Middle frontal gyrus (tissue), 1 donor: ENCODE measurements around the gene ETV6.

ENCODE experiments used
- DNase-seq: peaks from one replicate; pipeline ENCODE4 v3.0.0-alpha.2; 2015; ENCODE audit warnings: low spot score; ENCODE audit errors: extremely low spot score

The ETV6 gene

DNA sequence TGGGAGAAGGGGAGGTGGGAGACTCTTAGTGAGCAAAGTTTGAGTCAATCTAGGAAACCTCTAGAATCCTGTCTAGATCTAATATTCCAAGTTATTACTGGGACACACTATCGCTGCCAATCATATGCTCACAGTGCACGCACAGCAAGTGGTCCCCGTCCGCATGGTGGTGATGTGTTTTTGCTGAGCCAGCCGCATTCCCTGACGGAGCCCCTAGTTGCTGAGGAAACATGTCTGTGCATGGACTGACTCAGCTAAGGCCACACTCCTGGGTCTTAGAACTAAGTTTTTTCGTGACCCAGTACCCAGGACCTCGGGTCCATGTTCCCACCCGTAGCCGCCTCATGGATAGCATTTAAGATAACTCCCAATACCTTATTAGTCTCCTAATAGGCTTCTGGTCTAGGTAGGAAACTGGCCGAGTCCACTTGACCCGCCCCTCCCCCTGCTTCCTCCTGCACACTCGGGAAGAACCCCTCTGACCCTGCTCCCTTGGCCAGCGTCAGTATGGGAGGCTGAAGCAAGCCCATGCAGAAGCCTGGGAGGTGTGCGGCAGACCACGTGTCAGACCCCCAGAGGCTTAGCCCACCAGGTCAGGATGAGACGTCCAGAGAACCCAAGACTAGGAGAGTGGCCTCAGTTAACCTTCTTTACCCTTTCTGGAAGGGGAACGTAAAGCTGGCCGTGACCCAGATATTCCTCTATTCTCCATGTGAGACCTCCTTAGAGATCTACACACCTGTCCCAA lies 200.5 kb downstream of the ETV6 start:
- no peak for DNase-seq

DNA sequence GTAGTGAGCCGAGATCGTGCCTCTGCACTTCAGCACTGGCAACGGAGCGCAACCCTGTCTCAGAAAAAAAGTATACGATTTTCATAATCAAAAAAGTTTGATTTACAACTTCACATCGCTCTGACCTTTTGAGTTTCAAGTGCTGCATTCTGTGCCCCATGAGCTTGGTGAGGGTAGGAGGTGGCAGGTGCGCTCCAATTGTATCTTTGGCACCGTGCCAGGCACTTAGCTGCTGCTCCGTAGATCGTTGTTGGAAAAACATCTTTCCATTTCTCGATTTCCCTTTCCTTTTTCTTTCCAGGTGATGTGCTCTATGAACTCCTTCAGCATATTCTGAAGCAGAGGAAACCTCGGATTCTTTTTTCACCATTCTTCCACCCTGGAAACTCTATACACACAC lies 203.7 kb downstream of the ETV6 start:
- DNase-seq = no peak

DNA sequence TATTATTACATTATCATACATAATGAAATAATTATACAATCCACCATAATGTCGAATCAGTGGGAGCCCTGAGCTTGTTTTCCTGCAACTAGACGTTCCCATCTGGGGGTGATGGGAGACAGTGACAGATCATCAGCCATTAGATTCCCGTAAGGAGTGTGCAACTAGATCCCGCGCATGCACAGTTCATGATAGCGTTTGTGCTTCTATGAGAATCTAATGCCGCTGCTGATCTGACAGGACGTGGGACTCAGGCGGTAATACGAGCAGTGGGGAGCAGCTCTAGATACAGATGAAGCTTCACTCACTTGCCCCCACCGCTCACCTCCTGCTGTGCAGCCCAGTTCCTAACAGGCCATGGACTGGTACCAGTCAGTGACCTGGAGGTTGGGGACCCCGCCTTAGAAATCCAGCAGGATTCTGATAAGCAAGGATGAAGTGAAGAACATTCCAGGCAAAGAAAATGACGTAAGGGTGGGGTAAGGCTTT lies 204.6 kb downstream of the ETV6 start:
- no peak for DNase-seq

DNA sequence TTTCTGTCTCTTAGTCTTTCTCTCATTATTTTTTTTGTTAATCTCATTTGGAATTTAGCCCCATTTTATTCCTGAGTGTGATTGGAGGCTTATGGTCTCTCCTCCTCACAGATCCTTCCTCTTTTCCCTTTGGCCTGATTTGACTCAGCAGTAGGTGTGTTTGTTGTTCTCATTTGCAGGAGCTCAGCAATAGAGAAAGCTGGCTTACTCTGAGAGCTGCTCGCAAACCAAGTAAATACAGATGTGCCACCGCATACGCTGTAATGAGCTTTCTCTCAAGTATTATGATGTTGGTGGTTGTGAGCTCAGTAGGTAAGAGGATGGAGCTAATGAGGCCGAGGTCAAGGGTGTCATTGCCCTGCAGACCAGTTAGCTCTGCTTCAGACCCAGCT lies 206.5 kb downstream of the ETV6 start:
- DNase-seq = no peak

DNA sequence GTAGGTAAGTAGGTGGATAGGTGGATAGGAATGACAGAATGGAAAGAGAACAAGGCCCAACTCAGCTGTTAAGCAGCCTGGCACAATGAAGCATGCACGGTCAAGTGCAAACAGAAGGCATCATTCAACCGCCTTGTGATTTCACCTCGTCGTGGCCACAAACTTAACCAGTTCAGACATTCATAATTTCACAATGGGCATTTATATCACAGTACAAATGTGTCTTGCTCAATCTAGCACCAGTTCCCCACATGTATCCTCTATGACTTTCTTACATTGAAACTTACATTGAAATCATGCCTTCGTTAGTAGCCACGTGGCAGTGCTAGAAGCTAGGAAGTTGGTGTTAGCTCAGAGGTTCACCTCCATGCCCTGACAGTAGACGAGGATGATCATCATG lies 207.5 kb downstream of the ETV6 start:
- no peak for DNase-seq

DNA sequence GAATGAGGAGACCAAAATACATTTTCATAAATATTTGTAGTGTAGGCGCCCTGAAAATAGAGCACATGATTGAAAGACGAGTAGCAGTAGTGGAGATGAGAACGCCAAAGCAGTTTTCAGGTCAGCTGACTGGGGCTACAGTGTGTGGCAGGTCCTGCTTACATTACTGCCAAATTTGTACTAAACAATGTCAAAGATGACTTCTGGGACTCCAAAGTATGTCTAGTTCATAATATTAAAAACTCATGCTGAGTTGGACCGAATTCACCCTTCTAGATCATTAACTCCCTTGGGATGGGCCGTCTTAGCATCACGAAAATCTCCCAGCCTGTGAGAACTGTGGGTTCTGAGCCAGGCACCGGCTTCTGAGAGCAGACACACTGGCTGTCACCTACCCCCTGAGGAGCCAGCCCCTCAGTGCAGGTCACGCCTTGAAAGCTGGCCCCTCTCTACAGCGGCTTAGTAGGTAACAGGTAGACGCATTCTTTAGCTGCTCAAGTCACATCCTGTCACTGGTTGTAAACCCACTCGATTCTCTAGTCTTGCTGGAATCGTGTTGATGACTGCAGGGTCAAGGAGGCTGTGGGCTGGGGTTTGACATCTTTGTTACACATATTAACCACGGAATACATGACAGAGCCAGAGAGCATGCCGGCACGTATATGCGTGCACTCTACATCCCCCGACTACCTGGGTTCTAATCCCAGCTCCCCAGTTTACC lies 210.4 kb downstream of the ETV6 start:
- DNase-seq = no peak

DNA sequence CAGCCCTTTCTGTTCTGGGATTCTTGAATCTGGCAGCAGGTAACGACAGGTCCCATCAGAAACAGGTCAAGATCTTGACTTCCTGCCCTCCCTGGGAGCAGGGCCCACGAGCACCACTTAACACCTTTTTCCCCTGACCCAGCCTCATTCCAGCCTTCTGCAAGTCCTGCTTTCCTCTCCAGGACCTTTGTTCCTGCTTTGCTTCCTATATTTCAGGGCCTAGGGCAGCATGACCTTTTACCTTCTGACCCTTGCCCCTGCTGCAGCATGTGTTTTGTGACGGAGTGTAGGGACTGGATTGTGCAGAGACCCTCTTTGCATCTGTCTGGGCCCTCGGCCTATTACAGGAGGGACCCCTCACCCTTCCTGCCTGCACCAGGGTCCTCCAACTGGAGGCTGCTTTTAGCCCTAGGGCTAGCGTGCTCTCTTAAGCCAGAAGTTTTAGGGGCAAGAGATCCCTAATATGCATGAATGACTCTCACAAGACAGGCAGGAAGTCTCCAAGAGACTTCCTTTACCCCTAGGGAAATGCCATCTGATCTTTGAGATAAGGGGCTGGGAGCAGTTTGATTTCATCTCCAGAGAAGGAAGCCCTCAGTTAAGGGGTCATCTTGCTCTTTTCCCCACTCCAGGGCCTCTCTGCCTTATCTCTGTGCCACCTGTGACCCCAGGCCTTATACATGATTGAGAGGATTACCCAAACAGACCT lies 211.8 kb downstream of the ETV6 start:
- DNase-seq = no peak

DNA sequence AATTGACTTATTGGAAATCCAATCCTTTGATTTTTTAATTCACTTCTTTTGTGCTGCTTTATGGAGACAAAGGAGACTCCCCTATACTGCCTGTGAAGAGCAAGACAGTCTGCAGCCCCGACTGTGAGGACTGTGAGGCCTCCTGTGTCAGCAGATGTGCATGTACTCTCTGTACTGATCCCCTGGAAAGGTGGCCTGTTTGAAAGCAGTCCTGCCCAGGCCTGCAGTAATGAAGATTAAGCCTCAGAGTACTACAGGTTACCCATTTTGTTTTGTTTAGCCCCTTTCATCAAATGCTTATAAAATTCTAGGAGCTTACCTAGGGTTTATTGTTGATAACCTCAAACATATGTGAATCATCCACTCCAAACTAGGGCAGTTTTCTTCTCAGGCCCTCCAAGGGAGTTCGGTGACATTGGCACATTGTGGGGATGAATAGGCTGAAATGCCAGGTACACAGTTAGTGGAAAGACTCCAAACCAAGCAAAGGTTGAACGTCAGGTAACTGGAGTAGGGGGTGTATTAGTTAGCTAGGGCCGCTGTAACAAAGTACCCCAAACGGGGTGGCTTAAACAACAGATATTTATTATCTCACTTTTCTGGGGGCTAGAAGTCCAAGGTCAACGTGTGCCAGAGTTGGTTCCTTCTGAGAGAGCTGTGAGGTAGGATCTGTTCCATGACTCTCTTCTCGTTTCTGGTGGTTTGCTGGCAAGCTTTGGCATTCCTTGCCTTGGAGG lies 212.6 kb downstream of the ETV6 start:
- DNase-seq = no peak

DNA sequence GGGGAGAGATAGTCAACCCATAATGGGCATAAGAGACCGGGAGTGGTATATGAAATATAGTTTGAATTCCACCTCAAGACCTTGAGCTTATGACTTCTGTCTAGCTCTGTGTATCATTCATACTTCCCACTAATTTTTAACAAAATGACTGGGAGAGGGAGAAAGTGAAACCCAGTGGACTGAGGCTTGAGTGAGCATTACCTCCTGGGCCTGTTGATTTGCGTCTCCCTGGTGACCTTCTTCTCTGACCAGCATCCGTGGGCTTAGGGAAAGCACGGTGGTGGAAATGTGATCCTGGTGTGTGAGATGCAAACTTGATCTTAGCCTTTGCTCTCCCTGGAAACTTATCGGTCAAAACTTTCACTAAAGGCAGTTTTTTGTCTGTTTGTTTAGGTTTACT lies 213.3 kb downstream of the ETV6 start:
- no peak for DNase-seq

DNA sequence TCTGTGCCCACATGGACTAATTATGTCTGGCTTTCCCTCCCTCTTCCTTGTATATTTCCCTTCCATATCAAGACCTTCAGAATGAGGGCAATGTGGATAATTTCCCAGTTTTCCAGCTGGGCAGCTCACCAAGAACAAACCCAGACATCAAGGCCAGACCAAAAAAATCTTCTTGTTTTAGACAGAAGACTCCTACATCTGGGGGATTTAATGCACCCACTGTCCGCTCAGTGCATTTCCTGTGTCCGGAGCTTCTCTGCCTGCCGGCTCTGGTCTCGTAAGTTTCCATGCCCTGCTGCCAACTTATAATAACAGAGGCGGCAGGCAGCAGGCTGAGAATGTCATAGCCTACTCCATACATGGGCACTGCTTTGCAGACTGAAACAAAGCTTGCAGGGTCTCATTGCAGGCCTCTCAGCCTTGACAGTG lies 214.0 kb downstream of the ETV6 start:
- DNase-seq = no peak

DNA sequence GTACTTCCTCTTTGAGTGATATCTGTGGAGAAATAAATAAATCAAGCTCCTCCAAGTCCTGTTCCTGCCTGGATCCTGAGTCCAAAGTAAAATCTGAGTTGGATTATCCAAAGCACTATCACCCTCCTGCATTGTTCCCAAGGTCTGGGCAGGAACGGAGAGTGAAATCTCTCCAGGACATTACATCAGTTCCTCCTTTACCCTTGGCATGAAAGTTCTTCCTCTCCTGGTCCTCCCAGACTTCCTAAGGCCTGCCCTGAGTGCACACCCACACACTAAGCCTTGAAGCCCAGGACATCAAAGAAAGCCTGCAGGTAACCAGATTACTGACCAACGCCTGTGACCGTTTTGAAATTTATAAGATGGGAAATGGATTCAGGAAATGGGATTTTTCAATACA lies 214.5 kb downstream of the ETV6 start:
- no peak for DNase-seq

DNA sequence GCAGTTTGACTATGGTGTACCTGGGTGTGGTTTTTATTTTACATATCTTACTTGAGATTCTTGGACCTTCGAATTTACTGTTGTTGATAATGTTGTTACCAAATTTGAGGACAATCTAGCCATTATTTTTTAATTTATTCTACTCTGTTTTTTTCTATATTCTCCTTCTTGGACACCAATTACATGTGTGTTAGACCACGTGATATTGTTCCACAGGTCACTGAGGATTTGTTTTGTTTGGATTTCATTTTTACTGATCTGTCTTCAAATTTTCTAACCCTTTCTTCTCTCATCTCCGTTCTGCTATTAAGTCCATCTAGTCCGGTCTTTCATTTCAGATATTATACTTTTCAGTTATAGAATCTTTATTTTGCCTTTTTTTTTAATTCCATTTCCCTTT lies 216.3 kb downstream of the ETV6 start:
- no peak for DNase-seq

DNA sequence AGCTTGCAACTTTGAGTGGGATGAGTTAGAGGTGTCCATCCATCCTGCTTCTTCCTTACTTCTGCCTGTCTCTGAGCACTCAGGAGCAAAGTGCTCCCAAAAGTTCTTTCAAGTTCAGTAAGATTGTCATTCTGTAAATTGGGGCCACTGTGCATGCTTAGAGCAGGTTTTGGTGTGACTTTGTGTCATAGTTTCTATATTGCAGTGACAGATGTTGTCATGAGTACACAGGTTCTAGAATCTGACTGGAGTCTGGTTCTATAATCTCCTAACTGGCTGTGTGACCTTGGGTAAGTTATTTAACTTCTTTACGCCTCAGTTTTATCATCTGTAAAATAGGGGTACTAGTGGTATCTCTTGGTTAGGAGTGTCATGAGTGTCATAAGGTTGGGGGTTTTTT lies 218.6 kb downstream of the ETV6 start:
- DNase-seq = no peak

DNA sequence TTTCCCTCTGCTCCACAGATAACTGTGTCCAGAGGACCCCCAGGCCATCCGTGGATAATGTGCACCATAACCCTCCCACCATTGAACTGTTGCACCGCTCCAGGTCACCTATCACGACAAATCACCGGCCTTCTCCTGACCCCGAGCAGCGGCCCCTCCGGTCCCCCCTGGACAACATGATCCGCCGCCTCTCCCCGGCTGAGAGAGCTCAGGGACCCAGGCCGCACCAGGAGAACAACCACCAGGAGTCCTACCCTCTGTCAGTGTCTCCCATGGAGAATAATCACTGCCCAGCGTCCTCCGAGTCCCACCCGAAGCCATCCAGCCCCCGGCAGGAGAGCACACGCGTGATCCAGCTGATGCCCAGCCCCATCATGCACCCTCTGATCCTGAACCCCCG lies 219.9 kb downstream of the ETV6 start:
- no peak for DNase-seq

DNA sequence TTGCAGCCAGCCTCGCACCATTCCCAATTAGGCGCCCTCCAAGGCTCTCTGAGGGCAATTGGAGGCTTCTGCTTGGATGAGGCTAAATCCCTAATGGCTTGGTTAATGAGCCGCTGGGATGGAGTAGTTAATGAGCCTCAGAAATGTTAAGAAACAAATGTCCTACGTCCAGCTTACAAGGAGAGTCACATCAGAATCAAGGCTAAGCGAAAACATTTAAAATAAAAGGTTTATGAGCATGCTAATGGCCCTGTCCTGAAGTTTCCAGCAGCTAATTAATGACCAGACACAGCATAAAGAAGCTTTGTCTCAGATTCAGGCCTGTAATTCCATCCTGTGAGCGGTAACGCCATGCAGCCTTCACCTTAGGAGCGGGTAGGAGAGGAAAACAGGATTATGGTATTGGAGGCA lies 220.6 kb downstream of the ETV6 start:
- no peak for DNase-seq

DNA sequence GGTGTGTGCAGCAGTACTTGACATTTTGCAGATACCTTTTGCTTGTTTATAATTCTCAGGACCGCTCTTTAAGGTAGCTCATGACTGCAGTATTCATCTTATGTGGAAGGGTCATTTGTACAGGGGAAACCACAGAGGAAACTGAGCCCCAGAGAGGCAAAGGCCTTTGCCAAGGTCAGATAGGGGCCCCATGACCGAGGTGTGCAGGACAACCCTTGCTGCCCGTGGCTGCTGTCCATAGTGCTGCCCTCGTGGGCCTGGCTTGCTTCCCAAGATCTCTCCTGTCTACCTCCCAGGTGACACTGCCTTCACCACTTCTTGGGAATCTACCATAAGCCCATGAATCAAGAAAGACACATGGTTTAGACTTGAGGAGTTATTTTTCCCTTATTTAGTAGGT lies 222.6 kb downstream of the ETV6 start:
- DNase-seq = no peak

DNA sequence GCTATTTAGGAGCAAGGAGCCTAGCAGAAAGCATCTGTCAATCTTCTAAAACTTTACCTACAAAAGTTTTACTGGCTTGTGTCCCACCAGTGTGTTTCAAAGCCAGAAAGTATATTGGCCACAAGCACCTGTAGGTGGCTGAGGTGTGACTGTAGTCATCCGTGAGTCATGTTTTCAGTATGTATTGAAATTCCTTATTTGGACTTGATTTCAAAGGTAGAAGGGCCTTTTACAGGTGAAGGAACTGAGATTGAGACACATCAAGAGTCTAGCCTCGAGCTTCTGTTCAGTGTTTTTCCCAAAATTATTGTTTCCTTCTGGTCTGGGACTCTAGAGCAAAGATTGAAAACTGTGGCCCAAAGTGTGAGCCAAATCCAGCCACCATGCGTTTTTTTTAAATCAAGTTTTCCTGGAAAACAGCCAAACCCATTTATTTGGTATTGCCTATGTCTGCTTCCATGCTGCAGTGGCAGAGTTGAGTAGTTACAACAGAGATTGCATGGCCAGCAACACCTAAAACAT lies 226.0 kb downstream of the ETV6 start:
- no peak for DNase-seq

DNA sequence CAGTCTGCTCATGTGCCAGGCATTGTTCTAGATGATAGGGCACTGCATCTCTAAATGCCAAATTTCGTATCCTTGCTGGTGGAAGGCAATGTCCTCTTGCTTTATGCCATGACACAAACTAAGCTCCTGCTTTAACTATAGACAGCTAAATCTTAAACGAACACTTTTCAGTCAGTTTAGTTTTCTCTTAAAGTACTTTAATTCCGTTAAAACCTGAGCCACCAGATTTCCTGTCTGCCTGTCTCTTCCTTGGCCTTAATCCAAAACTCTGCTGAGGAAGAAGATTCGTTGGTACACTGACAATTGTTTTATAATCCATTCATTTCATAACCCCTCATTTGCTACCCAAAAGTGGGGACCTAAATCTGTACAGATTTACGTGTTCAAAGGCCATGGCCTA lies 226.8 kb downstream of the ETV6 start:
- no peak for DNase-seq

DNA sequence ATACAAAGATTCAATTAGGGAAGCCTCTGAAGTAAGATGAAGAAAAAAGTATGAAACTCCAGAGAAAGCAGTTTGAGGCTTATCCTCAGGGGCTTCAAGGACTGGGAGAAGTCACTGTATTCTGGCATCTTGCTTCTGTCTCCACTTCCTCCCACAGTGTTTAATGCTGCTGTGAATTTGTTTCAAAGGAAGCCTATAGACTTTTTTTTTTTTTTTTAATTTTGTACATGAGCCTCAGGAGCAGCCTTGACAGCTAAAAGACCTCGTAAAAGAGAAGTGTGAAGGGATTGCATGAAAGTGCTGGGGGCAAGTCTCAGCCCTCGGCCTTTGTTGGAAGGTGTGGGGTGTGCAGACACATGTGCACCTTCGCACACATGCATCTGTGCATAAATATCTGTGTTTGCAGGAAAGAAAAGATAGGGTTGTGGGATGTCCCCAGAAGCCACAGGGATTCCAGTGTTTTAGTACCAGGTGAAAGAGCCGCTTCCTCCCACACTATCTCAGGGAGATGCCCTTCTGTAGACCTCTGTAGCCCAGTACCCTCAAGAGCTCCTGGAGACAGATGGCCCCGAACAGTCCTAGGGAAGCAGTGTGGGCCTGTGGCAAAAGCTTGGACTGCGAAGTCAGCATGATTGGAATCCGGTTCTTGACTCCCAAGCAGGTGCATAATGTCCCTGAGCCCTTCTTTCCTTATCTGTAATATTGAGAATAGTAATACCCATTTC lies 227.8 kb downstream of the ETV6 start:
- DNase-seq = no peak

DNA sequence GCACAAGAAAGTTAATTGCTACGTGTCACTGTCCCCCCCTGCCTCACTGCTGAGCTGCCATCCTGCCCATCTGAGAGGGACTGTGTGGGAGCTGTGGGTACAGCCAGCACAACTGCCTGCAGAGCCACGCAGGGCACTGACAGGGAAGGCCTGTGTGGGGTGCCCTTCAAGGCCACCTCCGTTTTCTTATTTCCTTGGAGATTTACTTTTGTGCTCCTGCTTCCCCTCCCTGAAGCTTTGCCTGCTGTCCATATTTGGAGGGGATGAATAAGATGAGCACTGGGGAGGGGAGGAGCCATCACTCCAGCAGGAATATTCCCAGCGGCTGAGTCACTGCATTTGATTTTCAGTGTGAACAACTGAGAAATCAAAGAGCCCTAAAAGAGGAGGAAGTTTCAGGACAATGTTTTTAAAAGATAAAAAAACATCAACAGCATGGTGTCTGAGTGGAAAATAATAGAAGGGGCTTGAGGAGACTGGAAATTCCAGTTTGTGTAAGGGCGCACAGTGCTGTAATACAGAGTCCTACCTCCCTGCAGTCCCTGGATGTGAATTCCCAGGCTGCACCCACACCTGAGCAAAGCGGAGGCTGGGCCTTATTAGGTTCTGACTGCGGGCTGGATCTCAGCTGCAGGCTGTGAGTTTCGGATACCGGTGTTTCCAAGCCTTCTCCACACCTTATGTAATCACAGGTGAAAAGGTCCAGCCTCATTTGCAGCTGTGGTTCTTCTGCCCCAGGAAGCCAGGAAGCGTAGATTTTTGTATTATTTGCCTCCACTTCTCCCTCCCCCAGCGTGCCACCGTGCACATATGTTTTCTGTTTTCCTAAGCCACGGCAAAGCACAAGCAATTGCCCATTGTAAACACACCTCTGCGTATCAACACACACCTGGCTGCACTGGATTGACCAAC lies 228.7 kb downstream of the ETV6 start:
- DNase-seq = no peak
